ENCODE measurements around the gene TAOK3. TPM values are rescaled to one million over a fixed set of nuclear protein-coding genes. Genes with fewer than 3 reads are reported as not detected.

TAOK3 gene
- total RNA-seq, 1 experiment from 2014 or later, result 55.8 TPM

GRCh38 chr12:118109088-118109487 lies 263.6 kb downstream of the TAOK3 start:
- H4K20me1 ChIP-seq (ENCODE audit: insufficient read depth), result no peaks in the 10 kb centered on the region
- CTCF ChIA-PET, result interaction anchor here (0.6 kb wide), 1 partner anchor 26 kb away, joined by 3 read pairs; no protein-coding TSS in a partner anchor
- no peak overlapping the region for H3K4me2 ChIP-seq
- H3K4me1 ChIP-seq (replicated peaks; ENCODE audit: insufficient read depth), result no peaks in the 10 kb centered on the region; the same call in 1 of the 2 replicates
- no peak overlapping the region for H3K4me3 ChIP-seq
- no peaks in the 10 kb centered on the region for H3K36me3 ChIP-seq (ENCODE audit: low read depth)
- H3K9me2 ChIP-seq (ENCODE audit: insufficient read depth), result no peaks in the 10 kb centered on the region
- TF ChIP-seq CTCF (conservative IDR thresholded peaks at IDR 0.05), result no peak
- no peak for TF ChIP-seq EZH2 (IDR thresholded peaks at IDR 0.05; ENCODE audit: low read depth)
- H3K27me3 ChIP-seq (ENCODE audit: insufficient read depth, low read depth), result no peaks in the 10 kb centered on the region
- no peaks in the 10 kb centered on the region for H3K9me3 ChIP-seq (ENCODE audit: insufficient read depth, low read depth)
- no peaks in the 10 kb centered on the region for H3K79me2 ChIP-seq (ENCODE audit: low read depth)
- H3F3A ChIP-seq (ENCODE audit: insufficient read depth, low read depth), result no peaks in the 10 kb centered on the region
- H2AFZ ChIP-seq, result no peak overlapping the region
- no peak for DNase-seq
- H3K27ac ChIP-seq, result no peak overlapping the region
- BruUV-seq (replicated peaks), result no TSS peak
- POLR2A ChIA-PET (ENCODE audit: unreplicated experiment), result interaction anchor here (0.6 kb wide), 1 partner anchor 49 kb away, joined by 3 read pairs; no protein-coding TSS in a partner anchor
- intact Hi-C loops (cut with micrococcal nuclease; ENCODE audit: unreplicated experiment), result no loop called here

DNA sequence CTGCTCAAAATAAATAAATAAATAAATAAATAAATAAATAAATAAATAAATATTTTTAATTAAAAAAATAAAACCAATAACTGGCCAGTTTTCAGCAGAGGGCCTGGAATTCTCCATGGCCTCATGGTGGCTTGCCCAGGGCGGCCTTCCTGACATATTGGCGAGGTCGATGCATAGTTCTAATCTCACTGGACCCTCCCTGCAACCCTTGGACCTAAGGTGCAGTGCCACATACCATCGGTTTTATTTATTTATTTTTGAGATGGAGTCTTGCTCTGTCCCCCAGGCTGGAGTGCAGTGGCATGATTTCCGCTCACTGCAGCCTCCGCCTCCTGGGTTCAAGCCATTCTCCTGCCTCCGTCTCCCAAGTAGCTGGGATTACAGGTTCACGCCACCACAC lies 265.0 kb downstream of the TAOK3 start:
- intact Hi-C loops (cut with micrococcal nuclease; ENCODE audit: unreplicated experiment), result no loop called here
- H2AFZ ChIP-seq, result no peak overlapping the region
- H3K36me3 ChIP-seq (ENCODE audit: low read depth), result no peaks in the 10 kb centered on the region
- H3K79me2 ChIP-seq (ENCODE audit: low read depth), result no peaks in the 10 kb centered on the region
- H3K27ac ChIP-seq, result no peak overlapping the region
- H3K4me1 ChIP-seq (replicated peaks; ENCODE audit: insufficient read depth), result peaks cover 2% of the 10 kb centered on the region
- peaks cover 2% of the 10 kb centered on the region; the same call in 1 of the 2 replicates for H3F3A ChIP-seq (ENCODE audit: insufficient read depth, low read depth)
- BruUV-seq (replicated peaks), result no TSS peak
- H3K4me2 ChIP-seq, result no peak overlapping the region
- H3K9me2 ChIP-seq (ENCODE audit: insufficient read depth), result no peaks in the 10 kb centered on the region
- no peaks in the 10 kb centered on the region for H3K9me3 ChIP-seq (ENCODE audit: insufficient read depth, low read depth)
- no peak overlapping the region for H3K4me3 ChIP-seq
- DNase-seq, result no peak
- no peaks in the 10 kb centered on the region for H3K27me3 ChIP-seq (ENCODE audit: insufficient read depth, low read depth)
- CTCF ChIA-PET, result no interaction called here
- TF ChIP-seq CTCF (conservative IDR thresholded peaks at IDR 0.05) (no peak), EZH2 (IDR thresholded peaks at IDR 0.05; ENCODE audit: low read depth) (no peak)
- POLR2A ChIA-PET (ENCODE audit: unreplicated experiment), result no interaction called here
- H4K20me1 ChIP-seq (ENCODE audit: insufficient read depth), result no peaks in the 10 kb centered on the region

DNA sequence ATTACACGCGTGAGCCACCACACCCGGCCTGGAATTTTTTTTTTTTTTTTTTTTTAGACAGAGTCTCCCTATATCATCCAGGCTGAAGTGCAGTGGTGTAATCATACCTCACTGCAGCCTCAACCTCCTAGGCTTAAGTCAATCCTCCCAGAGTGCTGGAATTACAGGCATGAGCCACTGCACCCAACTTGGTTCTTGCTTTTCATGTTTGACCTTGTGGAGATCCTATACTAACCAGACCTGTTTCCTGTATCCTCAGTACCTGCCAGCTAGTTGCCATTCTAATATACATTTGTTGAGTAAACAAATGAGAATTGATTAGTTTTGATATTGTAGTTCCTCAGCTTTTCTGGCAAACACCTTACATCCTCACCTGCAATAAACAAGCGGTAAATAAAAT lies 265.7 kb downstream of the TAOK3 start:
- no peak overlapping the region for H2AFZ ChIP-seq
- peaks cover 9% of the 10 kb centered on the region for H3K4me1 ChIP-seq (replicated peaks; ENCODE audit: insufficient read depth)
- no peak overlapping the region for H3K4me2 ChIP-seq
- POLR2A ChIA-PET (ENCODE audit: unreplicated experiment), result no interaction called here
- H3K36me3 ChIP-seq (ENCODE audit: low read depth), result no peaks in the 10 kb centered on the region
- TF ChIP-seq CTCF (conservative IDR thresholded peaks at IDR 0.05) (no peak), EZH2 (IDR thresholded peaks at IDR 0.05; ENCODE audit: low read depth) (no peak)
- peaks cover 7% of the 10 kb centered on the region; the same call in 1 of the 2 replicates for H3F3A ChIP-seq (ENCODE audit: insufficient read depth, low read depth)
- no peaks in the 10 kb centered on the region for H3K9me3 ChIP-seq (ENCODE audit: insufficient read depth, low read depth)
- CTCF ChIA-PET, result no interaction called here
- no peaks in the 10 kb centered on the region for H3K9me2 ChIP-seq (ENCODE audit: insufficient read depth)
- H4K20me1 ChIP-seq (ENCODE audit: insufficient read depth), result no peaks in the 10 kb centered on the region
- H3K27me3 ChIP-seq (ENCODE audit: insufficient read depth, low read depth), result no peaks in the 10 kb centered on the region
- H3K4me3 ChIP-seq, result no peak overlapping the region
- no TSS peak for BruUV-seq (replicated peaks)
- intact Hi-C loops (cut with micrococcal nuclease; ENCODE audit: unreplicated experiment), result no loop called here
- no peak overlapping the region for H3K27ac ChIP-seq
- no peaks in the 10 kb centered on the region for H3K79me2 ChIP-seq (ENCODE audit: low read depth)
- peak in 1 of 2 experiments; percentile 53 for DNase-seq
